Vagina (tissue), 2 donors: Measurements from ENCODE around the gene SYNPO.

Experiments
- CTCF ChIP-seq, 3 experiments: fragments of 450-650 bp in 2 of 3; fragments of 200-600 bp in 1 of 3; sonication (generic) in 1 of 3; IDR thresholded peaks; one replicate each; pipeline ENCODE4 v1.5.1; 2017 to 2019; ENCODE audit warnings: antibody characterized with exemption in 3 of 3, mild to moderate bottlenecking in 2 of 3, moderate library complexity in 2 of 3
- POLR2A ChIP-seq, 2 donors: fragments of 450-650 bp; IDR thresholded peaks; one replicate each; pipeline ENCODE4 v1.6.1; 2017; ENCODE audit warnings: antibody characterized with exemption in 2 of 2, mild to moderate bottlenecking in 2 of 2, moderate library complexity in 2 of 2

GRCh38 chr5:150649108-150650020, 8.9 kb downstream of the SYNPO start:
- TF ChIP-seq CTCF (IDR thresholded peaks at IDR 0.05) (no peak), POLR2A (IDR thresholded peaks at IDR 0.05) (no peak)
